Right lobe of liver (tissue), 6 donors: ENCODE data around the gene GALNT8. TPM values are rescaled to one million over a fixed set of nuclear protein-coding genes. Genes with fewer than 3 reads are reported as not detected.

Experiments
- ATAC-seq, 4 donors: fragments of 200-7000 bp; cut with Tn5 transposase; one replicate each; pipeline ENCODE4 v1.9.1; 2020; ENCODE audit warnings: mild to moderate bottlenecking in 4 of 4, moderate library complexity in 4 of 4
- DNase-seq, 3 donors: peaks; one replicate each; pipeline ENCODE4 v3.0.0-alpha.2; 2020
- H3K27ac ChIP-seq, 3 donors: fragments of 200-600 bp; one replicate each; pipeline ENCODE4 v1.8.0; 2022
- H3K27me3 ChIP-seq, 2 donors: fragments of 200-600 bp; one replicate each; pipeline ENCODE4 v1.8.0; 2022
- H3K36me3 ChIP-seq, 4 donors: fragments of 200-600 bp; sonication (generic) in 1 of 4; one replicate each; pipeline versions ENCODE4 v1.5.1 to v1.8.0; 2017 to 2022; ENCODE audit warnings: control low read depth in 1 of 4
- H3K4me1 ChIP-seq, 4 donors: fragments of 200-600 bp; sonication (generic) in 1 of 4; one replicate each; pipeline versions ENCODE4 v1.5.1 to v1.8.0; 2017 to 2022; ENCODE audit warnings: control low read depth in 1 of 4
- H3K4me3 ChIP-seq, 3 donors: fragments of 200-600 bp; one replicate each; pipeline ENCODE4 v1.8.0; 2022
- H3K9me3 ChIP-seq, 4 donors: fragments of 200-600 bp; sonication (generic) in 1 of 4; one replicate each; pipeline versions ENCODE4 v1.5.1 to v1.8.0; 2017 to 2022; ENCODE audit warnings: control low read depth in 1 of 4
- CTCF ChIP-seq, 4 donors: fragments of 200-600 bp in 3 of 4; fragments of 450-650 bp in 1 of 4; IDR thresholded peaks; one replicate each; pipeline versions ENCODE4 v1.5.1 to v1.8.0; 2016 to 2022; ENCODE audit warnings: antibody characterized with exemption in 4 of 4, mild to moderate bottlenecking in 2 of 4
- POLR2A ChIP-seq: fragments of 450-650 bp; IDR thresholded peaks from one replicate; pipeline ENCODE4 v1.6.1; 2017; ENCODE audit warnings: antibody characterized with exemption, mild to moderate bottlenecking
- WGBS: methylation state at CpG from one replicate; pipeline ENCODE4 v1.1.6; 2018; ENCODE audit warnings: low coverage, low lambda C conversion rate; ENCODE audit not compliant: insufficient coverage; ENCODE audit errors: missing lambda C conversion rate; 5-methylcytosine and 5-hydroxymethylcytosine counted together
- intact Hi-C, 2 donors: fragments of 100-400 bp; cut with DNase I; formaldehyde crosslinking; loops; one replicate each; pipeline versions ENCODE4 v1.11.2 to v1.14.1; 2022
- total RNA-seq, 6 experiments: library from RNA; depleted of rRNA in 2 of 6; stranded (reverse); fragments of >200 nt in 2 of 6; fragmentation: NEBNext Ultra II Directional in 3 of 6; extraction: Animal tissue kit (Norgen Biotek cat#: 25700) in 3 of 6; gene quantifications; one replicate each; pipeline versions ENCODE4 v1.1.0 to v1.2.4, GENCODE V29; 2016 to 2023
- donor health status: DM: no; HTN: yes; CAD: no.
- donor health status: DM: no; HTN: no; CAD: no.
- donor health status: DM: no; HTN: no; CAD: no.
- donor health status: DM: no; HTN: yes; CAD: no.
- donor health status: DM: no; HTN: yes; CAD: no.

The GALNT8 gene
- total RNA-seq, 6 experiments from 2014 or later, result 0.09 to 0.37 (median 0.11) TPM; not detected in 2

GRCh38 chr12:4736091-4736490 is 15.9 kb downstream of the GALNT8 start:
- peaks cover 0 to 11% (median 4%) of the 10 kb centered on the region in 4 donors for H3K4me1 ChIP-seq
- intact Hi-C loops, result no loop called here
- no peaks in the 10 kb centered on the region for H3K9me3 ChIP-seq
- H3K27me3 ChIP-seq, result no peaks in the 10 kb centered on the region
- no peak for DNase-seq
- ATAC-seq, result no peak
- H3K4me3 ChIP-seq, result no peak overlapping the region
- 64% methylated on average over 1 of the region's 1 CpG for WGBS
- TF ChIP-seq POLR2A, result no peak
- TF ChIP-seq CTCF (IDR thresholded peaks at IDR 0.05), result no peak
- no peaks in the 10 kb centered on the region for H3K36me3 ChIP-seq
- H3K27ac ChIP-seq, result no peak overlapping the region

- intact Hi-C loops, result no loop called here
- no peaks in the 10 kb centered on the region for H3K36me3 ChIP-seq
- H3K9me3 ChIP-seq, result no peaks in the 10 kb centered on the region
- 81% methylated on average over 4 of the region's 4 CpGs for WGBS
- DNase-seq, result no peak
- no peak for ATAC-seq
- H3K27me3 ChIP-seq, result no peaks in the 10 kb centered on the region
- peaks cover 0 to 11% (median 4%) of the 10 kb centered on the region in 4 donors for H3K4me1 ChIP-seq
- H3K27ac ChIP-seq, result no peak overlapping the region
- no peak for TF ChIP-seq CTCF (IDR thresholded peaks at IDR 0.05)
- TF ChIP-seq POLR2A, result no peak
- no peak overlapping the region for H3K4me3 ChIP-seq
These were observed 18.3 kb downstream of the GALNT8 start for GRCh38 chr12:4738541-4738940.

- Histone ChIP-seq H3K9me3 (no peaks in the 10 kb centered on the region), H3K4me1 (no peaks in the 10 kb centered on the region), H3K36me3 (no peaks in the 10 kb centered on the region), H3K27ac (no peak overlapping the region), H3K4me3 (no peak overlapping the region), H3K27me3 (no peaks in the 10 kb centered on the region)
- 76% methylated on average over 15 of the region's 15 CpGs for WGBS
- intact Hi-C loops, result no loop called here
- DNase-seq, result no peak
- TF ChIP-seq POLR2A, result no peak
- no peak for TF ChIP-seq CTCF (IDR thresholded peaks at IDR 0.05)
- ATAC-seq, result no peak
These were observed 22.3 kb downstream of the GALNT8 start for GRCh38 chr12:4742416-4742970.

GRCh38 chr12:4743046-4743445 is 22.8 kb downstream of the GALNT8 start:
- no peaks in the 10 kb centered on the region for H3K36me3 ChIP-seq
- no peaks in the 10 kb centered on the region for H3K27me3 ChIP-seq
- peak in 2 of 4 donors; percentile 23 to 62 for ATAC-seq
- intact Hi-C loops, result no loop called here
- no peak overlapping the region for H3K27ac ChIP-seq
- TF ChIP-seq CTCF (IDR thresholded peaks at IDR 0.05) (no peak), POLR2A (no peak)
- 68% methylated on average over 3 of the region's 4 CpGs for WGBS
- H3K4me1 ChIP-seq, result no peaks in the 10 kb centered on the region
- H3K4me3 ChIP-seq, result no peak overlapping the region
- no peak for DNase-seq
- no peaks in the 10 kb centered on the region for H3K9me3 ChIP-seq

- ATAC-seq (no peak), DNase-seq (no peak)
- Histone ChIP-seq H3K27me3 (no peaks in the 10 kb centered on the region), H3K4me1 (no peaks in the 10 kb centered on the region), H3K27ac (no peak overlapping the region), H3K36me3 (no peaks in the 10 kb centered on the region), H3K9me3 (peaks cover 0 to 4% (median 0%) of the 10 kb centered on the region in 4 donors), H3K4me3 (no peak overlapping the region)
- TF ChIP-seq POLR2A, result no peak
- no peak for TF ChIP-seq CTCF (IDR thresholded peaks at IDR 0.05)
- intact Hi-C loops, result no loop called here
These were observed 24.5 kb downstream of the GALNT8 start for GRCh38 chr12:4744709-4745108.
